IMR-90 (cell line): Measurements from ENCODE around the gene TUBG2. TPM values are rescaled to one million over a fixed set of nuclear protein-coding genes. Genes with fewer than 3 reads are reported as not detected.

Source experiments
- ATAC-seq: fragments of 200-7000 bp; cut with Tn5 transposase; 2 replicates; pipeline ENCODE4 v1.9.1; 2020; ENCODE audit warnings: low read depth, mild to moderate bottlenecking, moderate library complexity
- BruUV-seq: library from RNA; stranded (reverse); fragments of 400-500 nt; replicated peaks from 2 replicates; lab custom pipeline; 2021; lab: Mats Ljungman, UMichigan
- CTCF ChIA-PET: fragments of 300-600 bp; formaldehyde crosslinking; extraction: SDS; loops from one replicate; lab custom pipeline; 2021; ENCODE audit warnings: antibody characterized with exemption; lab: Yijun Ruan, JAX
- POLR2A ChIA-PET: fragments of 300-600 bp; sonication (Branson Sonifier 250); formaldehyde crosslinking; loops from one replicate; lab custom pipeline; 2022; ENCODE audit warnings: antibody characterized with exemption; ENCODE audit not compliant: unreplicated experiment; lab: Charles Lee
- DNase-seq: peaks from one replicate; pipeline ENCODE4 v3.0.0; 2013
- H2AFZ ChIP-seq: replicated peaks from 2 replicates; pipeline ENCODE3; 2013; ENCODE audit warnings: low read length, mild to moderate bottlenecking; ENCODE audit not compliant: poor library complexity
- H2AK5ac ChIP-seq: 2 replicates; pipeline ENCODE4 v1.6.1; 2013; ENCODE audit warnings: low read depth, low read length, inconsistent platforms
- H2AK9ac ChIP-seq: replicated peaks from 2 replicates; pipeline ENCODE3; 2013; ENCODE audit warnings: mild to moderate bottlenecking, low read depth, low read length, moderate library complexity; ENCODE audit not compliant: poor library complexity
- H2BK120ac ChIP-seq: 2 replicates; pipeline ENCODE4 v1.6.1; 2013; ENCODE audit warnings: low read depth, low read length, inconsistent platforms
- H2BK15ac ChIP-seq: 3 replicates; pipeline ENCODE4 v1.6.1; 2013; ENCODE audit warnings: low read depth, low read length, inconsistent platforms
- H2BK20ac ChIP-seq: 2 replicates; pipeline ENCODE4 v1.6.1; 2013; ENCODE audit warnings: low read depth, mild to moderate bottlenecking, inconsistent platforms, low read length, moderate library complexity
- H2BK5ac ChIP-seq: 2 replicates; pipeline ENCODE4 v1.6.1; 2013; ENCODE audit warnings: mild to moderate bottlenecking, low read depth, low read length, inconsistent platforms; ENCODE audit not compliant: poor library complexity, severe bottlenecking
- H3K14ac ChIP-seq: replicated peaks from 2 replicates; pipeline ENCODE4 v1.6.1; 2013; ENCODE audit warnings: low read depth, low read length, inconsistent platforms
- H3K18ac ChIP-seq: 2 replicates; pipeline ENCODE4 v1.6.1; 2013; ENCODE audit warnings: low read depth, low read length, control low read depth
- H3K23ac ChIP-seq: 2 replicates; pipeline ENCODE4 v1.6.1; 2013; ENCODE audit warnings: low read depth, low read length, inconsistent platforms
- H3K27ac ChIP-seq: 2 replicates; pipeline ENCODE4 v1.5.1; 2013; ENCODE audit warnings: mild to moderate bottlenecking, control low read depth, low read length; ENCODE audit not compliant: insufficient read depth
- H3K27me3 ChIP-seq: 2 replicates; pipeline ENCODE4 v1.6.1; 2013; ENCODE audit warnings: low read length; ENCODE audit not compliant: control insufficient read depth, insufficient read depth
- H3K36me3 ChIP-seq: 2 replicates; pipeline ENCODE4 v1.6.1; 2013; ENCODE audit warnings: low read length, mixed read lengths; ENCODE audit not compliant: control insufficient read depth, insufficient read depth
- H3K4ac ChIP-seq: 2 replicates; pipeline ENCODE4 v1.6.1; 2013; ENCODE audit warnings: low read depth, low read length, inconsistent platforms
- H3K4me1 ChIP-seq: 2 replicates; pipeline ENCODE4 v1.6.1; 2013; ENCODE audit warnings: low read length, mixed read lengths; ENCODE audit not compliant: control insufficient read depth, insufficient read depth
- H3K4me2 ChIP-seq: 2 replicates; pipeline ENCODE4 v1.6.1; 2013; ENCODE audit warnings: low read depth, mild to moderate bottlenecking, control low read depth, low read length, moderate library complexity
- H3K4me3 ChIP-seq: 2 replicates; pipeline ENCODE4 v1.5.1; 2013; ENCODE audit warnings: low read depth, mild to moderate bottlenecking, control low read depth, low read length, moderate library complexity; ENCODE audit not compliant: insufficient read depth
- H3K56ac ChIP-seq: 2 replicates; pipeline ENCODE4 v1.6.1; 2013; ENCODE audit warnings: low read length, inconsistent platforms; ENCODE audit not compliant: insufficient read depth; ENCODE audit errors: extremely low read depth
- H3K79me1 ChIP-seq, 2 experiments: 2 replicates each; pipeline ENCODE4 v1.6.1; 2013; ENCODE audit warnings: low read length in 2 of 2, inconsistent platforms in 1 of 2, low read depth in 1 of 2
- H3K9ac ChIP-seq: 2 replicates; pipeline ENCODE4 v1.6.1; 2013; ENCODE audit warnings: low read depth, low read length, control low read depth
- H3K9me1 ChIP-seq: 2 replicates; pipeline ENCODE4 v1.6.1; 2013; ENCODE audit warnings: low read length, inconsistent platforms; ENCODE audit not compliant: insufficient read depth
- H3K9me3 ChIP-seq: 2 replicates; pipeline ENCODE4 v1.6.1; 2013; ENCODE audit warnings: low read length; ENCODE audit not compliant: control insufficient read depth, insufficient read depth
- H4K20me1 ChIP-seq: 2 replicates; pipeline ENCODE4 v1.6.1; 2013; ENCODE audit warnings: low read length, inconsistent platforms; ENCODE audit not compliant: insufficient read depth
- H4K5ac ChIP-seq: 2 replicates; pipeline ENCODE4 v1.6.1; 2013; ENCODE audit warnings: mild to moderate bottlenecking, low read depth, low read length, control low read depth
- H4K8ac ChIP-seq, 2 experiments: 2 replicates each; pipeline ENCODE4 v1.6.1; 2013; ENCODE audit warnings: low read depth in 2 of 2, low read length in 2 of 2, control low read depth in 1 of 2, inconsistent platforms in 1 of 2
- H4K91ac ChIP-seq: 2 replicates; pipeline ENCODE4 v1.6.1; 2013; ENCODE audit warnings: low read depth, low read length, inconsistent platforms; ENCODE audit not compliant: insufficient read depth
- BHLHE40 ChIP-seq: fragments of 150-350 bp; IDR thresholded peaks from 2 replicates; pipeline ENCODE4 v1.6.1; 2016; ENCODE audit warnings: mild to moderate bottlenecking, low read depth, low read length
- CEBPB ChIP-seq: IDR thresholded peaks from 2 replicates; pipeline ENCODE4 v1.6.1; 2012; ENCODE audit warnings: low read depth, low read length, improper control_type of control experiment
- CHD1 ChIP-seq: IDR thresholded peaks from 2 replicates; pipeline ENCODE4 v1.6.1; 2012; ENCODE audit warnings: low read depth, low read length, improper control_type of control experiment
- FOS ChIP-seq: fragments of 150-350 bp; IDR thresholded peaks from 2 replicates; pipeline ENCODE4 v1.6.1; 2016; ENCODE audit warnings: low read depth, low read length
- MAFK ChIP-seq: IDR thresholded peaks from 2 replicates; pipeline ENCODE4 v1.6.1; 2012; ENCODE audit warnings: low read depth, low read length, improper control_type of control experiment
- MAZ ChIP-seq: IDR thresholded peaks from 2 replicates; pipeline ENCODE4 v1.6.1; 2012; ENCODE audit warnings: low read depth, mild to moderate bottlenecking, low read length, improper control_type of control experiment, moderate library complexity, borderline replicate concordance
- MXI1 ChIP-seq: IDR thresholded peaks from 2 replicates; pipeline ENCODE4 v1.6.1; 2012; ENCODE audit warnings: low read depth, mild to moderate bottlenecking, low read length, moderate library complexity, borderline replicate concordance
- NFE2L2 ChIP-seq: fragments of 150-350 bp; IDR thresholded peaks from 2 replicates; pipeline ENCODE4 v1.6.1; 2016; ENCODE audit warnings: low read depth, mild to moderate bottlenecking, low read length
- POLR2A ChIP-seq: IDR thresholded peaks from 2 replicates; pipeline ENCODE4 v1.6.1; 2012; ENCODE audit warnings: mild to moderate bottlenecking, low read depth, low read length
- RAD21 ChIP-seq: IDR thresholded peaks from 2 replicates; pipeline ENCODE4 v1.6.1; 2012; ENCODE audit warnings: low read length, improper control_type of control experiment
- RCOR1 ChIP-seq: IDR thresholded peaks from 2 replicates; pipeline ENCODE4 v1.6.1; 2012; ENCODE audit warnings: mild to moderate bottlenecking, low read length, improper control_type of control experiment; ENCODE audit not compliant: insufficient replicate concordance
- RFX5 ChIP-seq: IDR thresholded peaks from 2 replicates; pipeline ENCODE4 v1.8.0; 2012; ENCODE audit warnings: low read depth, mild to moderate bottlenecking, low read length, moderate library complexity
- SMC3 ChIP-seq: fragments of 150-350 bp; IDR thresholded peaks from 2 replicates; pipeline ENCODE4 v1.6.1; 2016; ENCODE audit warnings: low read depth, mild to moderate bottlenecking, antibody characterized with exemption, low read length, moderate library complexity
- WGBS, 2 experiments: methylation state at CpG; one replicate each; pipeline versions ENCODE4 v1.1.5 to v1.1.7; 2013; ENCODE audit warnings: missing lambda C conversion rate in 2 of 2; ENCODE audit not compliant: insufficient read length in 1 of 2; ENCODE audit errors: extremely low coverage in 2 of 2; 5-methylcytosine and 5-hydroxymethylcytosine counted together
- dilution Hi-C: fragments of 300-500 bp; cut with HindIII; formaldehyde crosslinking; loops from one replicate; pipeline ENCODE4 v1.14.3; 2018; ENCODE audit warnings: low sequenced_read_pairs; ENCODE audit not compliant: unreplicated experiment
- in situ Hi-C: fragments of 300-500 bp; cut with MboI; formaldehyde crosslinking; loops from 3 replicates; pipeline ENCODE4 v1.14.3; 2019; ENCODE audit warnings: low sequenced_read_pairs, inconsistent platforms, mixed read lengths
- intact Hi-C: fragments of 100-400 bp; cut with micrococcal nuclease; formaldehyde crosslinking; loops from 2 replicates; pipeline ENCODE4 v1.10.0; 2022
- polyA plus RNA-seq, 3 experiments: library from polyadenylated mRNA; depleted of rRNA; stranded (reverse); fragments of >200 nt; gene quantifications; 2 replicates each; pipeline ENCODE4 v1.2.3, GENCODE V29; 2012; ENCODE audit warnings: low replicate concordance in 1 of 3
- total RNA-seq: library from RNA; depleted of rRNA; stranded (reverse); fragments of >200 nt; gene quantifications from 2 replicates; pipeline ENCODE4 v1.2.3, GENCODE V29; 2012
- TF ChIP-seq, protein P1 (sequence below): fragments of 150-350 bp; IDR thresholded peaks from 2 replicates; pipeline ENCODE4 v1.6.1; 2017; ENCODE audit warnings: mild to moderate bottlenecking, antibody characterized with exemption, low read length, low read depth
- TF ChIP-seq, protein P2 (sequence below): fragments of 150-350 bp; IDR thresholded peaks from 2 replicates; pipeline ENCODE4 v1.6.1; 2016; ENCODE audit warnings: low read depth, mild to moderate bottlenecking, low read length, moderate library complexity, borderline replicate concordance
- TF ChIP-seq, protein P3 (sequence below): conservative IDR thresholded peaks from 2 replicates; pipeline ENCODE4 v1.5.1; 2012; ENCODE audit warnings: mild to moderate bottlenecking, low read depth, low read length, improper control_type of control experiment

The TUBG2 gene
- total and polyA plus RNA-seq, 2 of the 4 experiments (the other 2 are of a cell fraction) = 3.6 to 24.6 TPM

DNA sequence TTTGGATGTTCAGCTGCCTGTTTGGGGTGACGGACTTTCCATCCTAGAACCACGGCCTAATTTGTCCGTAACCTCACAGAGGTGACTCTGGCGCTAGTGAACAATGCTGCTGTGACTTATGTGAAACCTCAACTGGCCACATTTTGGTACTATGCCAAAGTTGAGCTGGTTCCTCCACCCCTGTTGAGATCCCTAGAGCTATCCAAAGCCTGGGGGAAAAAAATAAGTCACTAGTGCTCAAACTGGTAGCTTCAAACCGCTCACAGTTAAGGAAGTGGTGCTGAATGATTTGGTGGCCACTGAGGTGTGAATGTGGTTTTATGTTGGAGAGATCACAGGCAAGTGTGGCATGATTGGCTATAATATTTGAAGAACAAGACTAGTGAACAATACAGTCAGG is 11.3 kb upstream of the TUBG2 start:
- no peak overlapping the region for H2BK20ac ChIP-seq
- dilution Hi-C loops (no loop called here), intact Hi-C loops (no loop called here), in situ Hi-C loops (no loop called here)
- no peak overlapping the region for H2AFZ ChIP-seq
- no peak overlapping the region for H4K5ac ChIP-seq
- no peak overlapping the region for H3K4me2 ChIP-seq
- H3K9ac ChIP-seq = no peak overlapping the region
- peaks cover 33% of the 10 kb centered on the region for H3K27me3 ChIP-seq
- H2BK120ac ChIP-seq = no peak overlapping the region
- no peaks in the 10 kb centered on the region for H3K4me1 ChIP-seq
- DNase-seq = no peak
- peak overlapping the region; percentile 56 for H3K23ac ChIP-seq
- H2AK5ac ChIP-seq = no peak overlapping the region
- H4K91ac ChIP-seq = no peak overlapping the region
- POLR2A ChIA-PET = interaction anchor here (0.6 kb wide), 1 partner anchor 156 kb away, joined by 6 read pairs; no protein-coding TSS in a partner anchor
- no peak overlapping the region for H3K14ac ChIP-seq
- no peaks in the 10 kb centered on the region for H3K36me3 ChIP-seq
- BruUV-seq = no TSS peak
- CTCF ChIA-PET = interaction anchor here (0.6 kb wide), 1 partner anchor 106 kb away, joined by 3 read pairs; no protein-coding TSS in a partner anchor
- H3K4ac ChIP-seq = no peak overlapping the region
- no peak overlapping the region for H3K4me3 ChIP-seq
- no peak for TF ChIP-seq NFE2L2
- no peak for TF ChIP-seq MAFK
- no peak for TF ChIP-seq CEBPB
- TF ChIP-seq, protein P1, sequence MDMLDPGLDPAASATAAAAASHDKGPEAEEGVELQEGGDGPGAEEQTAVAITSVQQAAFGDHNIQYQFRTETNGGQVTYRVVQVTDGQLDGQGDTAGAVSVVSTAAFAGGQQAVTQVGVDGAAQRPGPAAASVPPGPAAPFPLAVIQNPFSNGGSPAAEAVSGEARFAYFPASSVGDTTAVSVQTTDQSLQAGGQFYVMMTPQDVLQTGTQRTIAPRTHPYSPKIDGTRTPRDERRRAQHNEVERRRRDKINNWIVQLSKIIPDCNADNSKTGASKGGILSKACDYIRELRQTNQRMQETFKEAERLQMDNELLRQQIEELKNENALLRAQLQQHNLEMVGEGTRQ = no peak
- TF ChIP-seq POLR2A = no peak
- TF ChIP-seq FOS = no peak
- no peak for TF ChIP-seq SMC3
- TF ChIP-seq, protein P2, sequence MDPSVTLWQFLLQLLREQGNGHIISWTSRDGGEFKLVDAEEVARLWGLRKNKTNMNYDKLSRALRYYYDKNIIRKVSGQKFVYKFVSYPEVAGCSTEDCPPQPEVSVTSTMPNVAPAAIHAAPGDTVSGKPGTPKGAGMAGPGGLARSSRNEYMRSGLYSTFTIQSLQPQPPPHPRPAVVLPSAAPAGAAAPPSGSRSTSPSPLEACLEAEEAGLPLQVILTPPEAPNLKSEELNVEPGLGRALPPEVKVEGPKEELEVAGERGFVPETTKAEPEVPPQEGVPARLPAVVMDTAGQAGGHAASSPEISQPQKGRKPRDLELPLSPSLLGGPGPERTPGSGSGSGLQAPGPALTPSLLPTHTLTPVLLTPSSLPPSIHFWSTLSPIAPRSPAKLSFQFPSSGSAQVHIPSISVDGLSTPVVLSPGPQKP = no peak
- TF ChIP-seq CHD1 = no peak
- TF ChIP-seq BHLHE40 = no peak
- TF ChIP-seq MXI1 = no peak
- TF ChIP-seq RCOR1 = no peak
- TF ChIP-seq MAZ = no peak
- no peak for TF ChIP-seq RFX5
- TF ChIP-seq RAD21 = no peak
- TF ChIP-seq, protein P3, sequence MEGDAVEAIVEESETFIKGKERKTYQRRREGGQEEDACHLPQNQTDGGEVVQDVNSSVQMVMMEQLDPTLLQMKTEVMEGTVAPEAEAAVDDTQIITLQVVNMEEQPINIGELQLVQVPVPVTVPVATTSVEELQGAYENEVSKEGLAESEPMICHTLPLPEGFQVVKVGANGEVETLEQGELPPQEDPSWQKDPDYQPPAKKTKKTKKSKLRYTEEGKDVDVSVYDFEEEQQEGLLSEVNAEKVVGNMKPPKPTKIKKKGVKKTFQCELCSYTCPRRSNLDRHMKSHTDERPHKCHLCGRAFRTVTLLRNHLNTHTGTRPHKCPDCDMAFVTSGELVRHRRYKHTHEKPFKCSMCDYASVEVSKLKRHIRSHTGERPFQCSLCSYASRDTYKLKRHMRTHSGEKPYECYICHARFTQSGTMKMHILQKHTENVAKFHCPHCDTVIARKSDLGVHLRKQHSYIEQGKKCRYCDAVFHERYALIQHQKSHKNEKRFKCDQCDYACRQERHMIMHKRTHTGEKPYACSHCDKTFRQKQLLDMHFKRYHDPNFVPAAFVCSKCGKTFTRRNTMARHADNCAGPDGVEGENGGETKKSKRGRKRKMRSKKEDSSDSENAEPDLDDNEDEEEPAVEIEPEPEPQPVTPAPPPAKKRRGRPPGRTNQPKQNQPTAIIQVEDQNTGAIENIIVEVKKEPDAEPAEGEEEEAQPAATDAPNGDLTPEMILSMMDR = no peak
- H3K79me1 ChIP-seq = no peaks in the 10 kb centered on the region
- H3K56ac ChIP-seq = no peak overlapping the region
- no peak for ATAC-seq
- no peak overlapping the region for H2BK5ac ChIP-seq
- H3K9me1 ChIP-seq = no peaks in the 10 kb centered on the region; the same call in 1 of the 2 replicates
- no peak overlapping the region for H4K8ac ChIP-seq
- no peak overlapping the region for H3K27ac ChIP-seq
- WGBS, 2 experiments = 81% methylated on average over 3 of the region's 5 CpGs; no CpG with 5 or more reads in 1 of the 2 experiments
- no peaks in the 10 kb centered on the region for H4K20me1 ChIP-seq
- no peaks in the 10 kb centered on the region for H3K9me3 ChIP-seq
- no peak overlapping the region for H3K18ac ChIP-seq
- H2AK9ac ChIP-seq = no peak overlapping the region
- no peak overlapping the region for H2BK15ac ChIP-seq
